H1 (cell line): ENCODE data around the gene RHEX.

Experiments used
- CHD2 ChIP-seq: IDR thresholded peaks from 2 replicates; pipeline ENCODE4 v1.6.1; 2012; ENCODE audit warnings: low read length, improper control_type of control experiment
- EP300 ChIP-seq, 2 experiments: IDR thresholded peaks; 1 replicate in 1 of 2; 2 replicates in 1 of 2; pipeline ENCODE4 v1.6.1; 2011 to 2012; ENCODE audit warnings: low read depth in 2 of 2, low read length in 2 of 2, mild to moderate bottlenecking in 2 of 2, borderline replicate concordance in 1 of 2, inconsistent platforms in 1 of 2, moderate library complexity in 1 of 2
- SP2 ChIP-seq: IDR thresholded peaks from 2 replicates; pipeline ENCODE4 v1.6.1; 2012; ENCODE audit warnings: mild to moderate bottlenecking, low read length, inconsistent platforms
- TF ChIP-seq, protein P1 (sequence below), 3 experiments: IDR thresholded peaks; 1 replicate in 2 of 3; 2 replicates in 1 of 3; pipeline versions ENCODE4 v1.5.1 to v1.6.1; 2011; ENCODE audit warnings: low read length in 3 of 3, mild to moderate bottlenecking in 3 of 3, inconsistent platforms in 2 of 3, low read depth in 1 of 3, moderate library complexity in 1 of 3; ENCODE audit not compliant: insufficient read depth in 1 of 3; ENCODE audit errors: control extremely low read depth in 1 of 3

DNA sequence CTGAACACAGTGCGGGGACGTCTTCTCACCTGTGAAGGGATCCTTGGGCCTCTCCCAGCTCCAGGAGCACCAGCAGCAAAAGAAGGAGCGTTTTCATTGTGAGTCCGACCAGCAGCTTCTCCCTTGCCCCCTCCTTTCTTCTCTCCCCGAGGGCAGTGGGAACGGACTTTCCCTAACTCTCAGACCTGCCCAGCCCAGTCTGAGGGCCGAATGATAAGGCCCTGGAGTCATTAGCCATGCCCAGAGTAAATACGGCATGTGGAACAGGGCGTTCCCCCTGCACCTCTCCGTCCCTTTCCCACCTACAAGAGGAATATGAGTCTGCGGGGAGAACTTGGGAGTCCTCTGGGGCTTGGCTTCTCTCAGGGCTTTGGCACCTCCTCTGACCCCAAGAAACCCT, 29.3 kb upstream of the RHEX start, which contains the start of gene CTSE:
- no peak for TF ChIP-seq SP2
- TF ChIP-seq CHD2, result no peak
- TF ChIP-seq, protein P1, sequence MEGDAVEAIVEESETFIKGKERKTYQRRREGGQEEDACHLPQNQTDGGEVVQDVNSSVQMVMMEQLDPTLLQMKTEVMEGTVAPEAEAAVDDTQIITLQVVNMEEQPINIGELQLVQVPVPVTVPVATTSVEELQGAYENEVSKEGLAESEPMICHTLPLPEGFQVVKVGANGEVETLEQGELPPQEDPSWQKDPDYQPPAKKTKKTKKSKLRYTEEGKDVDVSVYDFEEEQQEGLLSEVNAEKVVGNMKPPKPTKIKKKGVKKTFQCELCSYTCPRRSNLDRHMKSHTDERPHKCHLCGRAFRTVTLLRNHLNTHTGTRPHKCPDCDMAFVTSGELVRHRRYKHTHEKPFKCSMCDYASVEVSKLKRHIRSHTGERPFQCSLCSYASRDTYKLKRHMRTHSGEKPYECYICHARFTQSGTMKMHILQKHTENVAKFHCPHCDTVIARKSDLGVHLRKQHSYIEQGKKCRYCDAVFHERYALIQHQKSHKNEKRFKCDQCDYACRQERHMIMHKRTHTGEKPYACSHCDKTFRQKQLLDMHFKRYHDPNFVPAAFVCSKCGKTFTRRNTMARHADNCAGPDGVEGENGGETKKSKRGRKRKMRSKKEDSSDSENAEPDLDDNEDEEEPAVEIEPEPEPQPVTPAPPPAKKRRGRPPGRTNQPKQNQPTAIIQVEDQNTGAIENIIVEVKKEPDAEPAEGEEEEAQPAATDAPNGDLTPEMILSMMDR (IDR thresholded peaks at IDR 0.05; ENCODE audit: control extremely low read depth in 1 of 3, insufficient read depth in 1 of 3, low read depth in 1 of 3, low read length in 3 of 3), result no peak
- TF ChIP-seq EP300 (IDR thresholded peaks at IDR 0.05; ENCODE audit: borderline replicate concordance in 1 of 2, low read depth in 2 of 2, low read length in 2 of 2), result no peak
